Measurements from ENCODE around the gene PPP2R2D.

DNA sequence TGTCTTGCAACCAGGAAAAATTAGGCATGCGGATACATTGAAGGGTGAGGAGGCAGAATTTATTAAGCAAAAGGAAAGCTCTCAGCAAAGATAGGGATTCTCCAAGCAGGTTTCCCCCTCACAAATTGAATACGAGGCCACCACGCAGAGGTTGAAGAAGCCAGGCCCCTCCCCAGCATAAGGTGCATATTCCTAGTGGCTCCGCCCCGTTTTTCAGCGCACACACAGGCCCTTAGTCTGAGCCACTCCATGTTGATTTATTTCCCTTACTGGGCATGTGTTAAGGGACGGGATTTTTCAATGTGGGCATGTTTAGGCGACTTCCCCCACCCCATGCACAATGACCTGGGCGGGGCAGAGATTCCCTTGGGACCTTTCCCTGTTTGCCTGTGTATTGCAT, 24.9 kb downstream of the PPP2R2D start:
- no peak for TF ChIP-seq POLR2A (IDR thresholded peaks at IDR 0.05)
- TF ChIP-seq, protein P1, sequence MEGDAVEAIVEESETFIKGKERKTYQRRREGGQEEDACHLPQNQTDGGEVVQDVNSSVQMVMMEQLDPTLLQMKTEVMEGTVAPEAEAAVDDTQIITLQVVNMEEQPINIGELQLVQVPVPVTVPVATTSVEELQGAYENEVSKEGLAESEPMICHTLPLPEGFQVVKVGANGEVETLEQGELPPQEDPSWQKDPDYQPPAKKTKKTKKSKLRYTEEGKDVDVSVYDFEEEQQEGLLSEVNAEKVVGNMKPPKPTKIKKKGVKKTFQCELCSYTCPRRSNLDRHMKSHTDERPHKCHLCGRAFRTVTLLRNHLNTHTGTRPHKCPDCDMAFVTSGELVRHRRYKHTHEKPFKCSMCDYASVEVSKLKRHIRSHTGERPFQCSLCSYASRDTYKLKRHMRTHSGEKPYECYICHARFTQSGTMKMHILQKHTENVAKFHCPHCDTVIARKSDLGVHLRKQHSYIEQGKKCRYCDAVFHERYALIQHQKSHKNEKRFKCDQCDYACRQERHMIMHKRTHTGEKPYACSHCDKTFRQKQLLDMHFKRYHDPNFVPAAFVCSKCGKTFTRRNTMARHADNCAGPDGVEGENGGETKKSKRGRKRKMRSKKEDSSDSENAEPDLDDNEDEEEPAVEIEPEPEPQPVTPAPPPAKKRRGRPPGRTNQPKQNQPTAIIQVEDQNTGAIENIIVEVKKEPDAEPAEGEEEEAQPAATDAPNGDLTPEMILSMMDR (IDR thresholded peaks at IDR 0.05): no peak

Measured in body of pancreas (tissue), 4 donors.